ENCODE results near the gene FIGLA.

GRCh38 chr2:70743677-70744076, 46.8 kb downstream of the FIGLA start:
- TF ChIP-seq, protein P1, sequence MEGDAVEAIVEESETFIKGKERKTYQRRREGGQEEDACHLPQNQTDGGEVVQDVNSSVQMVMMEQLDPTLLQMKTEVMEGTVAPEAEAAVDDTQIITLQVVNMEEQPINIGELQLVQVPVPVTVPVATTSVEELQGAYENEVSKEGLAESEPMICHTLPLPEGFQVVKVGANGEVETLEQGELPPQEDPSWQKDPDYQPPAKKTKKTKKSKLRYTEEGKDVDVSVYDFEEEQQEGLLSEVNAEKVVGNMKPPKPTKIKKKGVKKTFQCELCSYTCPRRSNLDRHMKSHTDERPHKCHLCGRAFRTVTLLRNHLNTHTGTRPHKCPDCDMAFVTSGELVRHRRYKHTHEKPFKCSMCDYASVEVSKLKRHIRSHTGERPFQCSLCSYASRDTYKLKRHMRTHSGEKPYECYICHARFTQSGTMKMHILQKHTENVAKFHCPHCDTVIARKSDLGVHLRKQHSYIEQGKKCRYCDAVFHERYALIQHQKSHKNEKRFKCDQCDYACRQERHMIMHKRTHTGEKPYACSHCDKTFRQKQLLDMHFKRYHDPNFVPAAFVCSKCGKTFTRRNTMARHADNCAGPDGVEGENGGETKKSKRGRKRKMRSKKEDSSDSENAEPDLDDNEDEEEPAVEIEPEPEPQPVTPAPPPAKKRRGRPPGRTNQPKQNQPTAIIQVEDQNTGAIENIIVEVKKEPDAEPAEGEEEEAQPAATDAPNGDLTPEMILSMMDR (conservative IDR thresholded peaks at IDR 0.05; ENCODE audit: low read length), result no peak
- no peak for TF ChIP-seq EZH2phosphoT487 (IDR thresholded peaks at IDR 0.05; ENCODE audit: borderline replicate concordance)
